ENCODE results near the gene SORCS2. TPM values are rescaled to one million over a fixed set of nuclear protein-coding genes. Genes with fewer than 3 reads are reported as not detected.

SORCS2 gene
- total RNA-seq, 1 donor from 2014 or later: 7.1 TPM

DNA sequence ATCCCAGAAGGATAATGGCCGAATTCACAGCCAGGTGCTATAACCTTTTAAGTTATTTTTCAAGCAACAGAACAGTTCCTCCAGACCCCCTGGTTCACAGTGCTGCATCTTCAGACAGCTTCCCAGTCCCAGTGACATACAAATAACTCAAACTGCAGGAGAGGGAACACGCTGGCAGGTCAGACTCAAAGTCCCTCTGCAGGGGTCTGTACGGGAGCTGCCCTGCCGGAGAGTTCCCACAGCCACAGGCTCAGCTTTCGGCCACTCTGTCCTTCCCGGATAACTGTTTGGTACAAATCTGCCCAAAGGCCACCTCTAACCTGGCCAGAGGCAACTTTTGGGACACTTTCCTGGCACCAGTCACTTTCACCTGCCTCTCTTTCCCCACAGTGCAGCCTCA lies 517.1 kb downstream of the SORCS2 start:
- H3K4me1 Mint-ChIP-seq: no peaks in the 10 kb centered on the region
- H3K27me3 Mint-ChIP-seq (ENCODE audit: low read depth): no peaks in the 10 kb centered on the region
- no peak for DNase-seq (ENCODE audit: low spot score in 2 of 2, unreplicated experiment in 2 of 2)
- H3K9me3 Mint-ChIP-seq: no peaks in the 10 kb centered on the region
- no peak overlapping the region for H3K4me3 Mint-ChIP-seq
- H3K27ac Mint-ChIP-seq: no peak overlapping the region
- no peaks in the 10 kb centered on the region for H3K36me3 Mint-ChIP-seq
- TF ChIP-seq CTCF (IDR thresholded peaks at IDR 0.05; ENCODE audit: unreplicated experiment): no peak

- Mint-ChIP-seq H3K9me3 (no peaks in the 10 kb centered on the region), H3K27ac (no peak overlapping the region), H3K4me3 (no peak overlapping the region), H3K36me3 (no peaks in the 10 kb centered on the region), H3K27me3 (ENCODE audit: low read depth) (no peaks in the 10 kb centered on the region), H3K4me1 (no peaks in the 10 kb centered on the region)
- TF ChIP-seq CTCF (IDR thresholded peaks at IDR 0.05; ENCODE audit: unreplicated experiment): no peak
- DNase-seq (ENCODE audit: low spot score in 2 of 2, unreplicated experiment in 2 of 2): no peak
These were observed 517.8 kb downstream of the SORCS2 start for GRCh38 chr4:7710126-7710525.

GRCh38 chr4:7710576-7711306 lies 518.4 kb downstream of the SORCS2 start:
- H3K27ac Mint-ChIP-seq: no peak overlapping the region
- no peaks in the 10 kb centered on the region for H3K4me1 Mint-ChIP-seq
- H3K4me3 Mint-ChIP-seq: no peak overlapping the region
- no peaks in the 10 kb centered on the region for H3K27me3 Mint-ChIP-seq (ENCODE audit: low read depth)
- DNase-seq (ENCODE audit: low spot score in 2 of 2, unreplicated experiment in 2 of 2): no peak
- no peaks in the 10 kb centered on the region for H3K9me3 Mint-ChIP-seq
- TF ChIP-seq CTCF (IDR thresholded peaks at IDR 0.05; ENCODE audit: unreplicated experiment): no peak
- no peaks in the 10 kb centered on the region for H3K36me3 Mint-ChIP-seq

DNA sequence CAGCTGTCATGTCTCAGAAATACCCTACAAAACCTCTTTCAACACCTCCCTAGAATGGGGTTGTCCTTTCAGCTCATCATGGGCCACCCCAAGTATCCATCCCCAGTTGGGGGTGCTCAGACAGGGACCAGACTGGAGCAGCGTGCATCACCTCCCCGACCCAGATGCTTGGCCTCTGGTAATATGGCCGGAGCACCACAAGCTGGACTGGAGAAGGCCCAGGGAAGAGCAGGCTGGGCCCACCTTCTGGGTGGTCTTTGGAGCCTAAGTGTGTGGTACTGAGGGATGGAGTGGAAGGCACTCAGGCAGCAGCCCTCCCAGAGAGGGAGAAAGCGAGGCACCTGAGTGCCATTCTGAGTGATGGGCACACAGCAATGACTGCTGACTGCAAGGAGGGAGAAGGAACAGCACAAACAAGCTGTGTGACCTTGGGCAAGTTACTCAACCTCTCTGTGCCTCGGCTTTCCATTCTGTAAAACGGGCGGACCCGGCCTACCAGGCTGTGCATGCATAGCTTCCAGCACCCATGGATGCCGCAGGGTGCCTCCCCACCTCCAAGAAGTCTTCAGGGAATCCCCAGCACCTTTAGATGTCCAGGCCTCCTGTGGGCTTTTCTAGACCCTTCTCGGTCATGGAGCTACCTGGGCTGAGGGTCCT lies 519.1 kb downstream of the SORCS2 start:
- Mint-ChIP-seq H3K27me3 (ENCODE audit: low read depth) (peaks cover 4% of the 10 kb centered on the region), H3K4me3 (no peak overlapping the region), H3K9me3 (no peaks in the 10 kb centered on the region), H3K4me1 (no peaks in the 10 kb centered on the region), H3K36me3 (no peaks in the 10 kb centered on the region), H3K27ac (no peak overlapping the region)
- TF ChIP-seq CTCF (IDR thresholded peaks at IDR 0.05; ENCODE audit: unreplicated experiment): no peak
- no peak for DNase-seq (ENCODE audit: low spot score in 2 of 2, unreplicated experiment in 2 of 2)

DNA sequence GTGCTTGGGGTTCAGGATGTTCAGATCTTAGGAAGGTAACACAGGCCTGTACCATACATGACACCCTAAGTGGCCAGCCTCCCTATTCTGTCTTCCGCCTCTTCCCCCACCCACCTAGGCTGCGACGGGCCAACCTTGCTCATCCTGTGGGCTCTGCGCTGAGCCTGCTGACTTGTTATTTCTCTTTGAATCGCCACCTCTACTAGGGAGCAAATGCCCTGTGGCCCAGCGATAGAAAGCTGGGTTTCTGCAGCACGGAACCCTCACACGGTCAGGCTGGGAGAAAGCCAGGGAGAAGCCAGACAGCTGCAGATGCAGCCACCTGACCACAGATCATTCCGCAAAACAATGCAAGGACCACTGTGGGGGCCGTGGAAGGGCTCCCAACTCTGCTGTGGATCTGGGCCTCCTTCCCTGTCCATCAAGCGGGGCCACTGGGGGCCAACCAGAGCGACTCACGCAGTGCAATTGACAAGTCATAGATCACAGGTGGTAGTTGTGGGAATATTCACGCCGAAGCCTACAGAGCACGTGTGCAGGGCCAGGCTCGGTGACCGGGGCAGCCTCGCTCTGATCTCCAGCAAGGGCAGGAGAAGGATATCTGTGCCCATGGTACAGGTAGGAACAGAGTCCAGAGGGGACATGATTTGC lies 519.8 kb downstream of the SORCS2 start:
- no peaks in the 10 kb centered on the region for H3K9me3 Mint-ChIP-seq
- no peak for DNase-seq (ENCODE audit: low spot score in 2 of 2, unreplicated experiment in 2 of 2)
- H3K4me3 Mint-ChIP-seq: no peak overlapping the region
- H3K27ac Mint-ChIP-seq: no peak overlapping the region
- TF ChIP-seq CTCF (IDR thresholded peaks at IDR 0.05; ENCODE audit: unreplicated experiment): no peak
- peaks cover 9% of the 10 kb centered on the region for H3K27me3 Mint-ChIP-seq (ENCODE audit: low read depth)
- no peaks in the 10 kb centered on the region for H3K36me3 Mint-ChIP-seq
- H3K4me1 Mint-ChIP-seq: no peaks in the 10 kb centered on the region

Data from mesothelial cell of epicardium (in vitro differentiated cells).